Thoracic aorta (tissue), 2 donors: ENCODE data around the gene JSRP1. TPM values are rescaled to one million over a fixed set of nuclear protein-coding genes. Genes with fewer than 3 reads are reported as not detected.

ENCODE experiments used
- ATAC-seq: fragments of 150-250 bp; one replicate; pipeline ENCODE4 v1.8.0; 2017; ENCODE audit warnings: low read depth; ENCODE audit not compliant: insufficient number of reproducible peaks, low FRiP score
- DNase-seq: peaks from one replicate; pipeline ENCODE4 v3.0.0-alpha.2; 2020; ENCODE audit warnings: low spot score
- H3K27ac ChIP-seq, 2 donors: fragments of 200-600 bp; sonication (generic); 1 replicate in 1 of 2; 2 replicates in 1 of 2; pipeline ENCODE4 v1.5.1; 2016; ENCODE audit warnings: mild to moderate bottlenecking in 2 of 2, moderate library complexity in 2 of 2
- H3K27me3 ChIP-seq: fragments of 200-600 bp; sonication (generic); replicated peaks from 2 replicates; pipeline ENCODE4 v1.6.0; 2016; ENCODE audit warnings: mild to moderate bottlenecking; ENCODE audit not compliant: insufficient read depth
- H3K36me3 ChIP-seq: fragments of 200-600 bp; sonication (generic); one replicate; pipeline ENCODE4 v1.5.1; 2016
- H3K4me1 ChIP-seq, 2 donors: fragments of 200-600 bp; sonication (generic); 1 replicate in 1 of 2; 2 replicates in 1 of 2; pipeline versions ENCODE4 v1.5.1 to v1.6.0; 2016; ENCODE audit warnings: low read depth in 2 of 2, mild to moderate bottlenecking in 1 of 2; ENCODE audit not compliant: control insufficient read depth in 1 of 2
- H3K4me3 ChIP-seq: fragments of 200-600 bp; sonication (generic); 2 replicates; pipeline ENCODE4 v1.5.1; 2016; ENCODE audit warnings: mild to moderate bottlenecking
- H3K9me3 ChIP-seq: fragments of 200-600 bp; sonication (generic); 2 replicates; pipeline ENCODE4 v1.5.1; 2016
- CTCF ChIP-seq: fragments of 200-600 bp; sonication (generic); IDR thresholded peaks from one replicate; pipeline ENCODE4 v1.5.1; 2019; ENCODE audit warnings: antibody characterized with exemption
- total RNA-seq, 2 donors: library from RNA; depleted of rRNA; stranded (reverse); fragments of >200 nt; gene quantifications; one replicate each; pipeline versions ENCODE4 v1.1.0 to v1.2.3, GENCODE V29; 2016

JSRP1 gene
- total RNA-seq, 2 donors from 2014 or later, result not detected

GRCh38 chr19:2217591-2217990 lies 38.6 kb downstream of the JSRP1 start:
- Histone ChIP-seq H3K9me3 (no peaks in the 10 kb centered on the region), H3K27ac (no peak overlapping the region), H3K36me3 (peaks cover 50% of the 10 kb centered on the region), H3K4me3 (no peak overlapping the region), H3K4me1 (no peaks in the 10 kb centered on the region), H3K27me3 (no peaks in the 10 kb centered on the region)
- ATAC-seq (no peak), DNase-seq (no peak)
- no peak for TF ChIP-seq CTCF

- TF ChIP-seq CTCF, result no peak
- Histone ChIP-seq H3K27ac (no peak overlapping the region), H3K36me3 (peaks cover 53% of the 10 kb centered on the region), H3K4me3 (no peak overlapping the region), H3K27me3 (no peaks in the 10 kb centered on the region), H3K4me1 (no peaks in the 10 kb centered on the region), H3K9me3 (no peaks in the 10 kb centered on the region)
- no peak for DNase-seq
- ATAC-seq, result no peak
Observed at GRCh38 chr19:2216361-2217225, 39.6 kb downstream of the JSRP1 start.

GRCh38 chr19:2215281-2215751 lies 40.9 kb downstream of the JSRP1 start:
- no peak for ATAC-seq
- Histone ChIP-seq H3K4me1 (no peaks in the 10 kb centered on the region), H3K36me3 (peaks cover 63% of the 10 kb centered on the region), H3K4me3 (no peak overlapping the region), H3K27me3 (no peaks in the 10 kb centered on the region), H3K9me3 (no peaks in the 10 kb centered on the region), H3K27ac (no peak overlapping the region)
- DNase-seq, result no peak
- TF ChIP-seq CTCF, result no peak

- Histone ChIP-seq H3K36me3 (peaks cover 69% of the 10 kb centered on the region), H3K9me3 (no peaks in the 10 kb centered on the region), H3K4me3 (no peak overlapping the region), H3K4me1 (no peaks in the 10 kb centered on the region), H3K27ac (no peak overlapping the region), H3K27me3 (no peaks in the 10 kb centered on the region)
- ATAC-seq, result no peak
- no peak for DNase-seq
- no peak for TF ChIP-seq CTCF
Observed at GRCh38 chr19:2214251-2214650, 42.0 kb downstream of the JSRP1 start.

GRCh38 chr19:2213799-2214198 lies 42.4 kb downstream of the JSRP1 start:
- H3K36me3 ChIP-seq, result peaks cover 71% of the 10 kb centered on the region
- ATAC-seq (no peak), DNase-seq (no peak)
- no peaks in the 10 kb centered on the region for H3K4me1 ChIP-seq
- no peak overlapping the region for H3K4me3 ChIP-seq
- no peaks in the 10 kb centered on the region for H3K9me3 ChIP-seq
- H3K27me3 ChIP-seq, result no peaks in the 10 kb centered on the region
- no peak overlapping the region for H3K27ac ChIP-seq
- no peak for TF ChIP-seq CTCF
